A204.1 (cell line): Measurements from ENCODE around the gene PSME3IP1.

ENCODE experiments used
- FAIRE-seq: peaks from 2 replicates; lab custom pipeline; 2012; peaks lifted over from hg19 to GRCh38; lab: Jason Lieb, UNC

PSME3IP1 gene

GRCh38 chr16:57143149-57143921, 42.5 kb downstream of the PSME3IP1 start:
- no peak for FAIRE-seq

GRCh38 chr16:57141822-57142631, 43.8 kb downstream of the PSME3IP1 start:
- no peak for FAIRE-seq

GRCh38 chr16:57140931-57141668, 44.7 kb downstream of the PSME3IP1 start:
- no peak for FAIRE-seq

- no peak for FAIRE-seq
Observed at GRCh38 chr16:57138281-57138935, 47.4 kb downstream of the PSME3IP1 start.

- FAIRE-seq = no peak
Observed at GRCh38 chr16:57137566-57138273, 48.1 kb downstream of the PSME3IP1 start.

GRCh38 chr16:57137043-57137442, 48.8 kb downstream of the PSME3IP1 start:
- FAIRE-seq = no peak

- FAIRE-seq = no peak
Observed at GRCh38 chr16:57134982-57135381, 50.9 kb downstream of the PSME3IP1 start.

GRCh38 chr16:57133886-57134285, 52.0 kb downstream of the PSME3IP1 start:
- no peak for FAIRE-seq

- no peak for FAIRE-seq
Observed at GRCh38 chr16:57133031-57133430, 52.8 kb downstream of the PSME3IP1 start.

GRCh38 chr16:57132470-57132869, 53.4 kb downstream of the PSME3IP1 start:
- no peak for FAIRE-seq

GRCh38 chr16:57131351-57131970, 54.4 kb downstream of the PSME3IP1 start:
- no peak for FAIRE-seq

- FAIRE-seq = no peak
Observed at GRCh38 chr16:57130950-57131321, 54.9 kb downstream of the PSME3IP1 start.

GRCh38 chr16:57128771-57129389, 57.0 kb downstream of the PSME3IP1 start:
- no peak for FAIRE-seq

GRCh38 chr16:57127836-57128235, 58.0 kb downstream of the PSME3IP1 start:
- no peak for FAIRE-seq

- FAIRE-seq = no peak
Observed at GRCh38 chr16:57127037-57127763, 58.6 kb downstream of the PSME3IP1 start.

- FAIRE-seq = no peak
Observed at GRCh38 chr16:57126411-57126810, 59.4 kb downstream of the PSME3IP1 start.

- no peak for FAIRE-seq
Observed at GRCh38 chr16:57125969-57126368, 59.9 kb downstream of the PSME3IP1 start.

GRCh38 chr16:57125376-57125775, 60.5 kb downstream of the PSME3IP1 start:
- no peak for FAIRE-seq

- FAIRE-seq = no peak
Observed at GRCh38 chr16:57123974-57124674, 61.7 kb downstream of the PSME3IP1 start.
